Measurements from ENCODE around the gene SMKR1.
"Not testable (repeated sequence)": the region's sequence is repeated elsewhere in the genome, so short reads cannot be mapped to it uniquely, and the experiment has no call there.

The SMKR1 gene

GRCh38 chr7:129466796-129467195 lies 35.5 kb upstream of the SMKR1 start:
- H3K9ac ChIP-seq (ENCODE audit: low read depth, low read length) = no peak overlapping the region
- H3K4me1 ChIP-seq (ENCODE audit: control insufficient read depth, insufficient read depth, low read length) = peaks cover 6% of the 10 kb centered on the region
- H3K4me3 ChIP-seq (ENCODE audit: low read depth, low read length) = no peak overlapping the region
- no peaks in the 10 kb centered on the region for H3K9me3 ChIP-seq (ENCODE audit: control insufficient read depth, insufficient read depth, low read length)
- H3K36me3 ChIP-seq (ENCODE audit: control insufficient read depth, insufficient read depth, low read length) = peaks cover 16% of the 10 kb centered on the region
- H3K27me3 ChIP-seq (ENCODE audit: control insufficient read depth, insufficient read depth, low read length) = no peaks in the 10 kb centered on the region

- no peak overlapping the region for H3K9ac ChIP-seq (ENCODE audit: low read depth, low read length)
- no peak overlapping the region for H3K4me3 ChIP-seq (ENCODE audit: low read depth, low read length)
- H3K27me3 ChIP-seq (ENCODE audit: control insufficient read depth, insufficient read depth, low read length) = no peaks in the 10 kb centered on the region
- H3K4me1 ChIP-seq (ENCODE audit: control insufficient read depth, insufficient read depth, low read length) = peaks cover 6% of the 10 kb centered on the region
- H3K36me3 ChIP-seq (ENCODE audit: control insufficient read depth, insufficient read depth, low read length) = peaks cover 10% of the 10 kb centered on the region
- H3K9me3 ChIP-seq (ENCODE audit: control insufficient read depth, insufficient read depth, low read length) = no peaks in the 10 kb centered on the region
Measured at GRCh38 chr7:129468087-129468486, 34.2 kb upstream of the SMKR1 start.

GRCh38 chr7:129468547-129468946 lies 33.8 kb upstream of the SMKR1 start:
- Histone ChIP-seq H3K4me1 (ENCODE audit: control insufficient read depth, insufficient read depth, low read length) (peaks cover 6% of the 10 kb centered on the region), H3K4me3 (ENCODE audit: low read depth, low read length) (no peak overlapping the region), H3K36me3 (ENCODE audit: control insufficient read depth, insufficient read depth, low read length) (peaks cover 10% of the 10 kb centered on the region), H3K9ac (ENCODE audit: low read depth, low read length) (no peak overlapping the region), H3K27me3 (ENCODE audit: control insufficient read depth, insufficient read depth, low read length) (no peaks in the 10 kb centered on the region), H3K9me3 (ENCODE audit: control insufficient read depth, insufficient read depth, low read length) (no peaks in the 10 kb centered on the region)

GRCh38 chr7:129469930-129470329 lies 32.4 kb upstream of the SMKR1 start:
- Histone ChIP-seq H3K36me3 (ENCODE audit: control insufficient read depth, insufficient read depth, low read length) (no peaks in the 10 kb centered on the region), H3K27me3 (ENCODE audit: control insufficient read depth, insufficient read depth, low read length) (no peaks in the 10 kb centered on the region), H3K9ac (ENCODE audit: low read depth, low read length) (no peak overlapping the region), H3K4me3 (ENCODE audit: low read depth, low read length) (no peak overlapping the region), H3K4me1 (ENCODE audit: control insufficient read depth, insufficient read depth, low read length) (peaks cover 6% of the 10 kb centered on the region), H3K9me3 (ENCODE audit: control insufficient read depth, insufficient read depth, low read length) (no peaks in the 10 kb centered on the region)

- H3K9ac ChIP-seq (ENCODE audit: low read depth, low read length) = no peak overlapping the region
- no peaks in the 10 kb centered on the region for H3K36me3 ChIP-seq (ENCODE audit: control insufficient read depth, insufficient read depth, low read length)
- peaks cover 6% of the 10 kb centered on the region for H3K4me1 ChIP-seq (ENCODE audit: control insufficient read depth, insufficient read depth, low read length)
- H3K9me3 ChIP-seq (ENCODE audit: control insufficient read depth, insufficient read depth, low read length) = no peaks in the 10 kb centered on the region
- H3K4me3 ChIP-seq (ENCODE audit: low read depth, low read length) = no peak overlapping the region
- no peaks in the 10 kb centered on the region for H3K27me3 ChIP-seq (ENCODE audit: control insufficient read depth, insufficient read depth, low read length)
Measured at GRCh38 chr7:129470411-129470810, 31.9 kb upstream of the SMKR1 start.

- Histone ChIP-seq H3K4me1 (ENCODE audit: control insufficient read depth, insufficient read depth, low read length) (peaks cover 6% of the 10 kb centered on the region), H3K4me3 (ENCODE audit: low read depth, low read length) (no peak overlapping the region), H3K36me3 (ENCODE audit: control insufficient read depth, insufficient read depth, low read length) (no peaks in the 10 kb centered on the region), H3K9ac (ENCODE audit: low read depth, low read length) (no peak overlapping the region), H3K27me3 (ENCODE audit: control insufficient read depth, insufficient read depth, low read length) (no peaks in the 10 kb centered on the region), H3K9me3 (ENCODE audit: control insufficient read depth, insufficient read depth, low read length) (no peaks in the 10 kb centered on the region)
Measured at GRCh38 chr7:129471402-129471827, 30.9 kb upstream of the SMKR1 start.

- H3K9ac ChIP-seq (ENCODE audit: low read depth, low read length); H3K4me1 ChIP-seq (ENCODE audit: control insufficient read depth, insufficient read depth, low read length); H3K27me3 ChIP-seq (ENCODE audit: control insufficient read depth, insufficient read depth, low read length); H3K4me3 ChIP-seq (ENCODE audit: low read depth, low read length); H3K36me3 ChIP-seq (ENCODE audit: control insufficient read depth, insufficient read depth, low read length); H3K9me3 ChIP-seq (ENCODE audit: control insufficient read depth, insufficient read depth, low read length): not testable (repeated sequence)
Measured at GRCh38 chr7:129475931-129476330, 26.4 kb upstream of the SMKR1 start.

- not testable (repeated sequence) for H3K4me1 ChIP-seq (ENCODE audit: control insufficient read depth, insufficient read depth, low read length); H3K27me3 ChIP-seq (ENCODE audit: control insufficient read depth, insufficient read depth, low read length); H3K36me3 ChIP-seq (ENCODE audit: control insufficient read depth, insufficient read depth, low read length); H3K9me3 ChIP-seq (ENCODE audit: control insufficient read depth, insufficient read depth, low read length); H3K9ac ChIP-seq (ENCODE audit: low read depth, low read length); H3K4me3 ChIP-seq (ENCODE audit: low read depth, low read length)
Measured at GRCh38 chr7:129476398-129476797, 25.9 kb upstream of the SMKR1 start.

- no peak overlapping the region for H3K9ac ChIP-seq (ENCODE audit: low read depth, low read length)
- no peak overlapping the region for H3K4me3 ChIP-seq (ENCODE audit: low read depth, low read length)
- H3K4me1 ChIP-seq (ENCODE audit: control insufficient read depth, insufficient read depth, low read length) = no peaks in the 10 kb centered on the region
- H3K36me3 ChIP-seq (ENCODE audit: control insufficient read depth, insufficient read depth, low read length) = no peaks in the 10 kb centered on the region
- no peaks in the 10 kb centered on the region for H3K9me3 ChIP-seq (ENCODE audit: control insufficient read depth, insufficient read depth, low read length)
- H3K27me3 ChIP-seq (ENCODE audit: control insufficient read depth, insufficient read depth, low read length) = no peaks in the 10 kb centered on the region
Measured at GRCh38 chr7:129479831-129480230, 22.5 kb upstream of the SMKR1 start.

GRCh38 chr7:129480674-129481363 lies 21.5 kb upstream of the SMKR1 start:
- Histone ChIP-seq H3K4me1 (ENCODE audit: control insufficient read depth, insufficient read depth, low read length) (no peaks in the 10 kb centered on the region), H3K36me3 (ENCODE audit: control insufficient read depth, insufficient read depth, low read length) (no peaks in the 10 kb centered on the region), H3K27me3 (ENCODE audit: control insufficient read depth, insufficient read depth, low read length) (no peaks in the 10 kb centered on the region), H3K9ac (ENCODE audit: low read depth, low read length) (no peak overlapping the region), H3K4me3 (ENCODE audit: low read depth, low read length) (no peak overlapping the region), H3K9me3 (ENCODE audit: control insufficient read depth, insufficient read depth, low read length) (no peaks in the 10 kb centered on the region)

GRCh38 chr7:129481376-129481775 lies 21.0 kb upstream of the SMKR1 start:
- H3K4me3 ChIP-seq (ENCODE audit: low read depth, low read length); H3K9me3 ChIP-seq (ENCODE audit: control insufficient read depth, insufficient read depth, low read length); H3K27me3 ChIP-seq (ENCODE audit: control insufficient read depth, insufficient read depth, low read length); H3K9ac ChIP-seq (ENCODE audit: low read depth, low read length); H3K4me1 ChIP-seq (ENCODE audit: control insufficient read depth, insufficient read depth, low read length); H3K36me3 ChIP-seq (ENCODE audit: control insufficient read depth, insufficient read depth, low read length): not testable (repeated sequence)

- no peaks in the 10 kb centered on the region for H3K27me3 ChIP-seq (ENCODE audit: control insufficient read depth, insufficient read depth, low read length)
- H3K36me3 ChIP-seq (ENCODE audit: control insufficient read depth, insufficient read depth, low read length) = no peaks in the 10 kb centered on the region
- no peaks in the 10 kb centered on the region for H3K4me1 ChIP-seq (ENCODE audit: control insufficient read depth, insufficient read depth, low read length)
- H3K9ac ChIP-seq (ENCODE audit: low read depth, low read length) = no peak overlapping the region
- no peak overlapping the region for H3K4me3 ChIP-seq (ENCODE audit: low read depth, low read length)
- no peaks in the 10 kb centered on the region for H3K9me3 ChIP-seq (ENCODE audit: control insufficient read depth, insufficient read depth, low read length)
Measured at GRCh38 chr7:129482781-129483180, 19.6 kb upstream of the SMKR1 start.
